Spleen (tissue), 11 donors: ENCODE measurements around the gene NIPA2. TPM values are rescaled to one million over a fixed set of nuclear protein-coding genes. Genes with fewer than 3 reads are reported as not detected.

Experiments used
- DNase-seq: peaks from one replicate; pipeline ENCODE4 v3.0.0-alpha.2; 2020
- H3K27ac ChIP-seq, 8 donors: fragments of 200-600 bp; sonication (generic) in 7 of 8; 1 replicate in 4 of 8; 2 replicates in 4 of 8; pipeline versions ENCODE4 v1.5.0 to v1.8.0; 2016 to 2021; ENCODE audit warnings: inconsistent platforms in 4 of 8, mild to moderate bottlenecking in 4 of 8, moderate library complexity in 1 of 8
- H3K27me3 ChIP-seq, 7 donors: fragments of 200-600 bp; sonication (generic) in 6 of 7; replicated peaks in 1 of 7; 1 replicate in 4 of 7; 2 replicates in 3 of 7; pipeline versions ENCODE4 v1.5.0 to v1.8.0; 2016 to 2021; ENCODE audit warnings: inconsistent platforms in 3 of 7, mild to moderate bottlenecking in 1 of 7
- H3K36me3 ChIP-seq, 6 donors: fragments of 200-600 bp; sonication (generic) in 5 of 6; 1 replicate in 4 of 6; 2 replicates in 2 of 6; pipeline versions ENCODE4 v1.5.0 to v1.8.0; 2016 to 2021; ENCODE audit warnings: inconsistent platforms in 2 of 6
- H3K4me1 ChIP-seq, 6 donors: fragments of 200-600 bp; sonication (generic) in 5 of 6; 1 replicate in 3 of 6; 2 replicates in 3 of 6; pipeline versions ENCODE4 v1.5.0 to v1.8.0; 2016 to 2021; ENCODE audit warnings: inconsistent platforms in 3 of 6
- H3K4me3 ChIP-seq, 8 donors: fragments of 200-600 bp; sonication (generic) in 7 of 8; 1 replicate in 4 of 8; 2 replicates in 4 of 8; pipeline versions ENCODE4 v1.5.0 to v1.8.0; 2016 to 2021; ENCODE audit warnings: inconsistent platforms in 4 of 8, mild to moderate bottlenecking in 4 of 8, moderate library complexity in 2 of 8
- H3K9me3 ChIP-seq, 8 donors: fragments of 200-600 bp; sonication (generic) in 7 of 8; 1 replicate in 4 of 8; 2 replicates in 4 of 8; pipeline versions ENCODE4 v1.5.0 to v1.8.0; 2016 to 2021; ENCODE audit warnings: inconsistent platforms in 4 of 8
- POLR2A ChIP-seq, 3 donors: fragments of 450-650 bp; IDR thresholded peaks; one replicate each; pipeline ENCODE4 v1.5.1; 2017; ENCODE audit warnings: antibody characterized with exemption in 3 of 3, mild to moderate bottlenecking in 1 of 3
- POLR2AphosphoS5 ChIP-seq, 3 donors: sonication (generic); formaldehyde crosslinking; IDR thresholded peaks; one replicate each; pipeline ENCODE4 v1.5.1; 2017; ENCODE audit warnings: antibody characterized with exemption in 3 of 3
- WGBS, 5 donors: extraction: QIAGEN DNeasy Blood & Tissue Kit in 3 of 5; methylation state at CpG; one replicate each; pipeline versions ENCODE4 v1.1.5 to v1.1.7; 2013 to 2018; 5-methylcytosine and 5-hydroxymethylcytosine counted together
- intact Hi-C: fragments of 100-400 bp; cut with DNase I; formaldehyde crosslinking; loops from one replicate; pipeline ENCODE4 v1.15.0; 2023; ENCODE audit warnings: low total_unique reads
- polyA plus RNA-seq, 3 donors: library from polyadenylated mRNA; stranded (reverse); fragments of 200-250 nt; gene quantifications; one replicate each; pipeline ENCODE4 v1.2.1, GENCODE V29; 2013
- total RNA-seq, 7 donors: library from RNA; depleted of rRNA in 3 of 7; stranded (reverse); fragments of >200 nt in 3 of 7; fragmentation: NEBNext Ultra II Directional in 4 of 7; extraction: Animal tissue kit (Norgen Biotek cat#: 25700) in 4 of 7; gene quantifications; one replicate each; pipeline versions ENCODE4 v1.1.0 to v1.2.1, GENCODE V29; 2016 to 2021
- TF ChIP-seq, protein P1 (sequence below), 11 experiments: fragments of 200-600 bp in 7 of 11; fragments of 450-650 bp in 4 of 11; sonication (generic) in 4 of 11; IDR thresholded peaks in 8 of 11; conservative IDR thresholded peaks in 3 of 11; 1 replicate in 7 of 11; 2 replicates in 4 of 11; pipeline versions ENCODE4 v1.4.0 to v1.8.0; 2016 to 2021; ENCODE audit warnings: antibody characterized with exemption in 11 of 11, inconsistent platforms in 4 of 11, mild to moderate bottlenecking in 1 of 11
- donor health status: healthy with polysubstance abuse.
- donor health status: DM: no; HTN: no; CAD: no; lungs with moderate emphysema.
- donor health status: DM: no; HTN: no; CAD: no.
- donor health status: Bipolar disorder and iron deficiency.
- donor health status: healthy.
- donor health status: DM: no; HTN: no; CAD: no.
- donor health status: DM: yes; HTN: yes; CAD: no.

Gene NIPA2
- total and polyA plus RNA-seq, 10 donors = 18.4 to 91.4 (median 52.8) TPM

DNA sequence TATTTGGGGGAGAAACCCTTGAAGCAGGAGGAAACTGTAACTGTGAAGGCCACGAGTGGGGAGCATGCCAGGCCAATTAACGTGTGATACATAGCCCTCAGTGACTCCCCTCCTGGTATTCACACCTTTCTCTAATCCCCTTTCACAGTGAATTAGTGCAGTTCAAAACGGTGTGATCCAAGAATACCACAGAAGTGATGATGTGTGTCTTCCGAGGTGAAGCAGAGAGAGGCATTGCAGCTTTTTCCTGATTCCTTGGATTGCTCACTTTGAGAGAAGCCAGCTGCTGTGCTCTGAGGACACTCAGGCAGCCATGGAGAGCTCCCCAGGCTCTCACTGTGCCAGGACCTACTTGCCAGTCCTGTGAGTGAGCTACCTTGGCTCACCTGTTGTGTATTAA, 17.3 kb downstream of the NIPA2 start:
- TF ChIP-seq POLR2AphosphoS5 (IDR thresholded peaks at IDR 0.05) = no peak
- TF ChIP-seq POLR2A (IDR thresholded peaks at IDR 0.05) = no peak
- TF ChIP-seq, protein P1, sequence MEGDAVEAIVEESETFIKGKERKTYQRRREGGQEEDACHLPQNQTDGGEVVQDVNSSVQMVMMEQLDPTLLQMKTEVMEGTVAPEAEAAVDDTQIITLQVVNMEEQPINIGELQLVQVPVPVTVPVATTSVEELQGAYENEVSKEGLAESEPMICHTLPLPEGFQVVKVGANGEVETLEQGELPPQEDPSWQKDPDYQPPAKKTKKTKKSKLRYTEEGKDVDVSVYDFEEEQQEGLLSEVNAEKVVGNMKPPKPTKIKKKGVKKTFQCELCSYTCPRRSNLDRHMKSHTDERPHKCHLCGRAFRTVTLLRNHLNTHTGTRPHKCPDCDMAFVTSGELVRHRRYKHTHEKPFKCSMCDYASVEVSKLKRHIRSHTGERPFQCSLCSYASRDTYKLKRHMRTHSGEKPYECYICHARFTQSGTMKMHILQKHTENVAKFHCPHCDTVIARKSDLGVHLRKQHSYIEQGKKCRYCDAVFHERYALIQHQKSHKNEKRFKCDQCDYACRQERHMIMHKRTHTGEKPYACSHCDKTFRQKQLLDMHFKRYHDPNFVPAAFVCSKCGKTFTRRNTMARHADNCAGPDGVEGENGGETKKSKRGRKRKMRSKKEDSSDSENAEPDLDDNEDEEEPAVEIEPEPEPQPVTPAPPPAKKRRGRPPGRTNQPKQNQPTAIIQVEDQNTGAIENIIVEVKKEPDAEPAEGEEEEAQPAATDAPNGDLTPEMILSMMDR (IDR thresholded peaks at IDR 0.05 in 8 of 11, conservative IDR thresholded peaks at IDR 0.05 in 3 of 11) = no peak

DNA sequence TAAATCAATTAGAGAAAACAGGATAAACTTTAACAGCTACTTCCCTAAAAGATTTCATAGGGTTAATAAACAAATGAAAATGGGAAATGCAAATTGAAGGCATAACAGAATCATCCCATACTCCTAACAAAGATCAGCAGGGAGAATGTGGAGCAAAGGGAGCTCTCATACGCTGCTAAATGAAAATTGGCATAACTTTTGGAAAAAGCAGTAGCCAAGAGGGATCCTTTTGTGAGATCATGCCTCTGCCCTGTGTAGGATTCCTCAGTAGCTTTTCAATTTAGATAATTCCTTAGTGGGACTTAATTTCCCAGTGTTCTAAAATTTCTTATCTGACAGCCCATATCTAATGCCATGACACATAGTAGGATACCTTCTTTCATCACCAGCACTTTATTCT, 18.2 kb downstream of the NIPA2 start:
- intact Hi-C loops = no loop called here
- no peak for DNase-seq
- no peak for TF ChIP-seq POLR2AphosphoS5 (IDR thresholded peaks at IDR 0.05)
- TF ChIP-seq POLR2A (IDR thresholded peaks at IDR 0.05) = no peak
- TF ChIP-seq, protein P1 (IDR thresholded peaks at IDR 0.05 in 8 of 11, conservative IDR thresholded peaks at IDR 0.05 in 3 of 11) = no peak
- Histone ChIP-seq H3K36me3 (peaks cover 10 to 100% (median 85%) of the 10 kb centered on the region in 6 donors), H3K27me3 (no peaks in the 10 kb centered on the region), H3K27ac (no peak overlapping the region), H3K4me1 (no peaks in the 10 kb centered on the region), H3K9me3 (no peaks in the 10 kb centered on the region), H3K4me3 (no peak overlapping the region)
- 95 to 100% (median 100%) methylated on average over 1 of the region's 1 CpG for WGBS, 5 donors

More for the DNA sequence above, 17.3 kb downstream of the NIPA2 start:
- H3K27me3 ChIP-seq = no peaks in the 10 kb centered on the region
- no peak for DNase-seq
- H3K36me3 ChIP-seq = peaks cover 10 to 100% (median 84%) of the 10 kb centered on the region in 6 donors
- WGBS, 5 donors = 71 to 86% (median 78%) methylated on average over 4 of the region's 4 CpGs
- intact Hi-C loops = no loop called here
- H3K27ac ChIP-seq = no peak overlapping the region
- H3K4me1 ChIP-seq = peaks cover 0 to 6% (median 0%) of the 10 kb centered on the region in 6 donors
- H3K4me3 ChIP-seq = no peak overlapping the region
- H3K9me3 ChIP-seq = no peaks in the 10 kb centered on the region

DNA sequence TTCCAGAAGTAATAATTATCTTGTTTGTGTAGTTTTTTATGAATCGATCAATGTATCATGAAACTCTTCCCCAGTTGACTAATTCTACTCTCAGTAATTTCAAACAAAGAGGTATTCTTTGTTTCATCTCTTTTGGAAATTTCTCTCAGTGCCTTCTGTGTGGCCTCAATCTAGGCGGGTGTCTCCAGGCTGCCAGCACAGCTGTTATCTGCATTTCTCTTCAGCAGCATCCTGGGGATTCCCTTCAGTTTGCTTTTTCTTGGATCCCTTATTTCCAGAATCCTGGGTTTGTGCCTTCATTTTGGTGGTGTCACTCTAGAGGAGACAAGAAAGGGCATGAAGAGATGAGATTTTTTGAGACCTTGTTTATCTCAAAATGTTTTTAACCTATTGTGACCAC, 22.7 kb downstream of the NIPA2 start:
- no peak for TF ChIP-seq POLR2A (IDR thresholded peaks at IDR 0.05)
- TF ChIP-seq POLR2AphosphoS5 (IDR thresholded peaks at IDR 0.05) = no peak
- TF ChIP-seq, protein P1 (IDR thresholded peaks at IDR 0.05 in 8 of 11, conservative IDR thresholded peaks at IDR 0.05 in 3 of 11) = no peak
- 83 to 92% (median 88%) methylated on average over 2 of the region's 2 CpGs for WGBS, 5 donors
- Histone ChIP-seq H3K9me3 (no peaks in the 10 kb centered on the region), H3K36me3 (peaks cover 10 to 100% (median 79%) of the 10 kb centered on the region in 6 donors), H3K27ac (no peak overlapping the region), H3K27me3 (no peaks in the 10 kb centered on the region), H3K4me1 (peaks cover 0 to 5% (median 0%) of the 10 kb centered on the region in 6 donors), H3K4me3 (no peak overlapping the region)
- intact Hi-C loops = no loop called here
- no peak for DNase-seq

DNA sequence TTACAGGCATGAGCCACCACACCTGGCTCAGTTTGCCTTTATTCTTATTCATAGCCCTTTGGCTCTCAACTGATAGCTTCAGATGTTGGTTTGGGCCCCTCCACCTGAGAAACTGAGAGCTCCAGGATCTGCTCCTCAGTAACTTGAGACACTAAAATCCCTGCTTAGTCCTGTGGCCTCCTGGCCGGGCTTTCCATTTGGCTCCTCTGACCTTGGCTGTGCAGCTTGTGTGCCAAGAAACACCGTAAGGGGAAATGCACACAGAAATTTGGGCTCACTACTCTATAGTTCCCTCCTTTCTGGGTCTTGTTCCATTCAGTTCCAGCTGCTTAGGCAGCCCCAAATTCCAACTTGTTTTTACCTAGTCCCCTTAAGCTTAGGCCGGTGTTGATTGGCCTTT, 24.9 kb downstream of the NIPA2 start:
- 81 to 90% (median 83%) methylated on average over 3 of the region's 3 CpGs for WGBS, 5 donors
- intact Hi-C loops = no loop called here
- no peak for TF ChIP-seq POLR2A (IDR thresholded peaks at IDR 0.05)
- no peak for TF ChIP-seq POLR2AphosphoS5 (IDR thresholded peaks at IDR 0.05)
- TF ChIP-seq, protein P1 (IDR thresholded peaks at IDR 0.05 in 8 of 11, conservative IDR thresholded peaks at IDR 0.05 in 3 of 11) = no peak
- DNase-seq = no peak
- no peak overlapping the region for H3K27ac ChIP-seq
- no peaks in the 10 kb centered on the region for H3K9me3 ChIP-seq
- H3K4me3 ChIP-seq = no peak overlapping the region
- H3K36me3 ChIP-seq = peaks cover 9 to 100% (median 86%) of the 10 kb centered on the region in 6 donors
- H3K27me3 ChIP-seq = no peaks in the 10 kb centered on the region
- peaks cover 0 to 5% (median 0%) of the 10 kb centered on the region in 6 donors for H3K4me1 ChIP-seq
